B cell (primary cell): Measurements from ENCODE around the gene MBNL3. TPM values are rescaled to one million over a fixed set of nuclear protein-coding genes. Genes with fewer than 3 reads are reported as not detected.

Experiments used
- ATAC-seq: fragments of 200-7000 bp; cut with Tn5 transposase; one replicate; pipeline ENCODE4 v1.10.0; 2021; ENCODE audit warnings: low read depth, mild to moderate bottlenecking, moderate number of reproducible peaks, moderate library complexity
- CTCF ChIA-PET: fragments of 350-600 bp; sonication (Branson Sonifier 250); formaldehyde crosslinking; loops from one replicate; lab custom pipeline; 2021; ENCODE audit warnings: antibody characterized with exemption, inconsistent platforms; lab: Charles Lee
- POLR2A ChIA-PET: fragments of 350-600 bp; sonication (Branson Sonifier 250); formaldehyde crosslinking; loops from one replicate; lab custom pipeline; 2021; ENCODE audit warnings: antibody characterized with exemption; lab: Charles Lee
- DNase-seq: peaks from one replicate; pipeline ENCODE4 v3.0.0; 2013
- H2AFZ ChIP-seq: 2 replicates; pipeline ENCODE4 v1.6.1; 2012; ENCODE audit warnings: mild to moderate bottlenecking, low read depth, low read length; ENCODE audit not compliant: insufficient read depth, poor library complexity, severe bottlenecking
- H3K27ac ChIP-seq, 2 donors: 1 replicate in 1 of 2; 2 replicates in 1 of 2; pipeline ENCODE4 v1.5.1; 2012 to 2013; ENCODE audit warnings: low read length in 2 of 2, mild to moderate bottlenecking in 2 of 2, moderate library complexity in 1 of 2
- H3K27me3 ChIP-seq, 4 experiments: fragments of 200-600 bp in 1 of 4; sonication (generic) in 1 of 4; replicated peaks in 1 of 4; 1 replicate in 2 of 4; 2 replicates in 2 of 4; pipeline versions ENCODE4 v1.6.1 to v1.7.0; 2013 to 2016; ENCODE audit warnings: low read length in 3 of 4, mild to moderate bottlenecking in 2 of 4, mixed read lengths in 1 of 4, moderate library complexity in 1 of 4; ENCODE audit not compliant: insufficient read depth in 4 of 4, control insufficient read depth in 3 of 4; ENCODE audit errors: control extremely low read depth in 1 of 4
- H3K36me3 ChIP-seq, 2 experiments: replicated peaks in 1 of 2; 1 replicate in 1 of 2; 2 replicates in 1 of 2; pipeline versions ENCODE4 v1.6.1 to v1.7.1; 2013; ENCODE audit warnings: low read length in 1 of 2; ENCODE audit not compliant: insufficient read depth in 2 of 2, control insufficient read depth in 1 of 2; ENCODE audit errors: control extremely low read depth in 1 of 2, extremely low read depth in 1 of 2
- H3K4me1 ChIP-seq, 2 donors: fragments of 200-600 bp in 1 of 2; sonication (generic) in 1 of 2; 1 replicate in 1 of 2; 2 replicates in 1 of 2; pipeline versions ENCODE4 v1.5.1 to v1.6.1; 2013 to 2017; ENCODE audit warnings: low read length in 2 of 2; ENCODE audit not compliant: control insufficient read depth in 2 of 2, insufficient read depth in 2 of 2
- H3K4me2 ChIP-seq: replicated peaks from 2 replicates; pipeline ENCODE3; 2012; ENCODE audit warnings: mild to moderate bottlenecking, low read depth, low read length; ENCODE audit not compliant: poor library complexity, severe bottlenecking
- H3K4me3 ChIP-seq, 5 experiments: fragments of 200-600 bp in 1 of 5; sonication (generic) in 1 of 5; 1 replicate in 3 of 5; 2 replicates in 2 of 5; pipeline versions ENCODE4 v1.5.1 to v1.7.0; 2011 to 2016; ENCODE audit warnings: low read length in 4 of 5, mild to moderate bottlenecking in 4 of 5, low read depth in 2 of 5, control low read depth in 1 of 5, moderate library complexity in 1 of 5; ENCODE audit not compliant: insufficient read depth in 1 of 5; ENCODE audit errors: control extremely low read depth in 1 of 5, extremely low read depth in 1 of 5
- H3K79me2 ChIP-seq: fragments of 200-600 bp; sonication (generic); one replicate; pipeline ENCODE4 v1.6.0; 2016; ENCODE audit warnings: low read length; ENCODE audit not compliant: control insufficient read depth, insufficient read depth
- H3K9ac ChIP-seq: fragments of 200-600 bp; sonication (generic); 2 replicates; pipeline ENCODE4 v1.6.1; 2017; ENCODE audit warnings: mild to moderate bottlenecking, low read length, moderate library complexity
- H3K9me3 ChIP-seq, 3 donors: one replicate each; pipeline versions ENCODE4 v1.6.1 to v1.7.1; 2013; ENCODE audit warnings: low read length in 2 of 3; ENCODE audit not compliant: control insufficient read depth in 2 of 3, insufficient read depth in 1 of 3; ENCODE audit errors: control extremely low read depth in 1 of 3
- H4K20me1 ChIP-seq: 2 replicates; pipeline ENCODE4 v1.6.0; 2012; ENCODE audit warnings: mild to moderate bottlenecking, low read length; ENCODE audit not compliant: insufficient read depth, control insufficient read depth, poor library complexity, severe bottlenecking
- H3K27ac Mint-ChIP-seq: one replicate; pipeline ENCODE4 v1.8.0; 2021; ENCODE audit warnings: mixed read lengths
- H3K27me3 Mint-ChIP-seq: one replicate; pipeline ENCODE4 v1.8.0; 2021; ENCODE audit warnings: mixed read lengths
- H3K4me1 Mint-ChIP-seq: one replicate; pipeline ENCODE4 v1.8.0; 2021; ENCODE audit warnings: mixed read lengths
- H3K4me3 Mint-ChIP-seq: one replicate; pipeline ENCODE4 v1.8.0; 2021; ENCODE audit warnings: mixed read lengths
- H3K9me3 Mint-ChIP-seq: one replicate; pipeline ENCODE4 v1.8.0; 2022; ENCODE audit warnings: mixed read lengths; ENCODE audit not compliant: insufficient read depth
- CTCF ChIP-seq: fragments of 200-600 bp; IDR thresholded peaks from one replicate; pipeline ENCODE4 v1.8.0; 2022; ENCODE audit warnings: antibody characterized with exemption, mild to moderate bottlenecking
- EZH2 ChIP-seq: IDR thresholded peaks from 2 replicates; pipeline ENCODE4 v1.6.1; 2012; ENCODE audit warnings: borderline replicate concordance, low read depth, mild to moderate bottlenecking, moderate library complexity, low read length; ENCODE audit not compliant: insufficient read depth, poor library complexity, severe bottlenecking
- WGBS: methylation state at CpG from one replicate; pipeline ENCODE4 v1.1.5; 2013; ENCODE audit warnings: missing lambda C conversion rate; ENCODE audit not compliant: insufficient coverage; 5-methylcytosine and 5-hydroxymethylcytosine counted together
- intact Hi-C: fragments of 100-400 bp; cut with micrococcal nuclease; formaldehyde crosslinking; loops from one replicate; pipeline ENCODE4 v1.10.0; 2022
- polyA plus RNA-seq: library from polyadenylated mRNA; depleted of rRNA; stranded (reverse); fragments of >200 nt; gene quantifications from 2 replicates; pipeline ENCODE4 v1.2.3, GENCODE V29; 2012
- total RNA-seq, 2 donors: library from RNA; stranded (reverse); fragments of 120-200 nt in 1 of 2; gene quantifications; 1 replicate in 1 of 2; 2 replicates in 1 of 2; pipeline versions ENCODE4 v1.2.3 to v1.2.4, GENCODE V29; 2013 to 2022

Gene MBNL3
- total and polyA plus RNA-seq, 2 donors (not counting 1 experiment from before 2014, with no cell fraction given): 16.6 to 63.1 TPM

- H3K36me3 ChIP-seq: no peaks in the 10 kb centered on the region
- no peak overlapping the region for H3K4me2 ChIP-seq
- H3K9ac ChIP-seq: no peak overlapping the region
- Mint-ChIP-seq H3K9me3 (no peaks in the 10 kb centered on the region), H3K4me3 (no peak overlapping the region), H3K27ac (no peak overlapping the region), H3K4me1 (peaks cover 14% of the 10 kb centered on the region), H3K27me3 (no peaks in the 10 kb centered on the region)
- CTCF ChIA-PET: no interaction called here
- TF ChIP-seq CTCF (no peak), EZH2 (no peak)
- WGBS: 100% methylated on average over 1 of the region's 3 CpGs
- H3K9me3 ChIP-seq: no peaks in the 10 kb centered on the region
- H3K79me2 ChIP-seq: no peaks in the 10 kb centered on the region
- no peaks in the 10 kb centered on the region for H4K20me1 ChIP-seq
- H3K27me3 ChIP-seq: no peaks in the 10 kb centered on the region
- no peak overlapping the region for H3K4me3 ChIP-seq
- POLR2A ChIA-PET: no interaction called here
- intact Hi-C loops: no loop called here
- no peak overlapping the region for H3K27ac ChIP-seq
- no peak for ATAC-seq
- DNase-seq: no peak
- H3K4me1 ChIP-seq: no peaks in the 10 kb centered on the region
- H2AFZ ChIP-seq: no peak overlapping the region
Observed at GRCh38 chrX:132415012-132415411, 73.8 kb downstream of the MBNL3 start.

GRCh38 chrX:132414404-132414803, 74.4 kb downstream of the MBNL3 start:
- Histone ChIP-seq H3K4me2 (no peak overlapping the region), H2AFZ (no peak overlapping the region), H4K20me1 (no peaks in the 10 kb centered on the region), H3K4me3 (no peak overlapping the region), H3K36me3 (no peaks in the 10 kb centered on the region), H3K27ac (no peak overlapping the region), H3K9ac (no peak overlapping the region), H3K27me3 (no peaks in the 10 kb centered on the region), H3K79me2 (no peaks in the 10 kb centered on the region), H3K9me3 (no peaks in the 10 kb centered on the region), H3K4me1 (no peaks in the 10 kb centered on the region)
- CTCF ChIA-PET: no interaction called here
- no CpG with 5 or more reads among the region's 2 CpGs for WGBS
- H3K27ac Mint-ChIP-seq: no peak overlapping the region
- TF ChIP-seq EZH2 (no peak), CTCF (no peak)
- POLR2A ChIA-PET: no interaction called here
- H3K27me3 Mint-ChIP-seq: no peaks in the 10 kb centered on the region
- ATAC-seq (no peak), DNase-seq (no peak)
- no peaks in the 10 kb centered on the region for H3K9me3 Mint-ChIP-seq
- intact Hi-C loops: no loop called here
- peaks cover 15% of the 10 kb centered on the region for H3K4me1 Mint-ChIP-seq
- no peak overlapping the region for H3K4me3 Mint-ChIP-seq
